ENCODE results near the gene BCAR1. TPM values are rescaled to one million over a fixed set of nuclear protein-coding genes. Genes with fewer than 3 reads are reported as not detected.
A peak's percentile ranks its signal among the peaks of the same experiment; 100 is the strongest.

Gene BCAR1
- total and polyA plus RNA-seq, 10 of the 15 experiments (the other 5 are each of a cell fraction or from before 2014, with no cell fraction given), result 0.13 to 14.1 (median 2.8) TPM; not detected in 1

- TF ChIP-seq NKRF (conservative IDR thresholded peaks at IDR 0.05) (peak; percentile 57; the same call in 1 of the 2 replicates), CUX1 (IDR thresholded peaks at IDR 0.05; ENCODE audit: insufficient replicate concordance, low read depth, low read length) (no peak), FOXK2 (IDR thresholded peaks at IDR 0.05) (no peak), PML (IDR thresholded peaks at IDR 0.05; ENCODE audit: low read length) (no peak), LARP7 (IDR thresholded peaks at IDR 0.05) (peak; percentile 63), ESRRA (IDR thresholded peaks at IDR 0.05; ENCODE audit: low read length) (no peak), GATAD2B (conservative IDR thresholded peaks at IDR 0.05; ENCODE audit: low read depth) (peak; percentile 82), IKZF1 (conservative IDR thresholded peaks at IDR 0.05) (peak; percentile 65), ZNF592 (IDR thresholded peaks at IDR 0.05) (no peak), POU2F2 (IDR thresholded peaks at IDR 0.05; ENCODE audit: borderline replicate concordance, low read depth, low read length) (peak; percentile 40; the same call in 1 of the 3 replicates), FOS (IDR thresholded peaks at IDR 0.05; ENCODE audit: borderline replicate concordance, extremely low read depth, insufficient read length) (no peak)
- TF ChIP-seq, protein P1, sequence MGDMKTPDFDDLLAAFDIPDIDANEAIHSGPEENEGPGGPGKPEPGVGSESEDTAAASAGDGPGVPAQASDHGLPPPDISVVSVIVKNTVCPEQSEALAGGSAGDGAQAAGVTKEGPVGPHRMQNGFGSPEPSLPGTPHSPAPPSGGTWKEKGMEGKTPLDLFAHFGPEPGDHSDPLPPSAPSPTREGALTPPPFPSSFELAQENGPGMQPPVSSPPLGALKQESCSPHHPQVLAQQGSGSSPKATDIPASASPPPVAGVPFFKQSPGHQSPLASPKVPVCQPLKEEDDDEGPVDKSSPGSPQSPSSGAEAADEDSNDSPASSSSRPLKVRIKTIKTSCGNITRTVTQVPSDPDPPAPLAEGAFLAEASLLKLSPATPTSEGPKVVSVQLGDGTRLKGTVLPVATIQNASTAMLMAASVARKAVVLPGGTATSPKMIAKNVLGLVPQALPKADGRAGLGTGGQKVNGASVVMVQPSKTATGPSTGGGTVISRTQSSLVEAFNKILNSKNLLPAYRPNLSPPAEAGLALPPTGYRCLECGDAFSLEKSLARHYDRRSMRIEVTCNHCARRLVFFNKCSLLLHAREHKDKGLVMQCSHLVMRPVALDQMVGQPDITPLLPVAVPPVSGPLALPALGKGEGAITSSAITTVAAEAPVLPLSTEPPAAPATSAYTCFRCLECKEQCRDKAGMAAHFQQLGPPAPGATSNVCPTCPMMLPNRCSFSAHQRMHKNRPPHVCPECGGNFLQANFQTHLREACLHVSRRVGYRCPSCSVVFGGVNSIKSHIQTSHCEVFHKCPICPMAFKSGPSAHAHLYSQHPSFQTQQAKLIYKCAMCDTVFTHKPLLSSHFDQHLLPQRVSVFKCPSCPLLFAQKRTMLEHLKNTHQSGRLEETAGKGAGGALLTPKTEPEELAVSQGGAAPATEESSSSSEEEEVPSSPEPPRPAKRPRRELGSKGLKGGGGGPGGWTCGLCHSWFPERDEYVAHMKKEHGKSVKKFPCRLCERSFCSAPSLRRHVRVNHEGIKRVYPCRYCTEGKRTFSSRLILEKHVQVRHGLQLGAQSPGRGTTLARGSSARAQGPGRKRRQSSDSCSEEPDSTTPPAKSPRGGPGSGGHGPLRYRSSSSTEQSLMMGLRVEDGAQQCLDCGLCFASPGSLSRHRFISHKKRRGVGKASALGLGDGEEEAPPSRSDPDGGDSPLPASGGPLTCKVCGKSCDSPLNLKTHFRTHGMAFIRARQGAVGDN (IDR thresholded peaks at IDR 0.05), result no peak
These were observed at the start of gene BCAR1 (continued) for GRCh38 chr16:75251280-75252048.
